HepG2 (cell line): ENCODE data around the gene CEP128. TPM values are rescaled to one million over a fixed set of nuclear protein-coding genes. Genes with fewer than 3 reads are reported as not detected.

Source experiments
- ATAC-seq: fragments of 200-7000 bp; cut with Tn5 transposase; 3 replicates; pipeline ENCODE4 v1.9.1; 2020; ENCODE audit warnings: mild to moderate bottlenecking, moderate library complexity
- BruUV-seq: library from RNA; stranded (reverse); fragments of 400-500 nt; replicated peaks from 2 replicates; lab custom pipeline; 2021; lab: Mats Ljungman, UMichigan
- CTCF ChIA-PET: fragments of 300-600 bp; formaldehyde crosslinking; extraction: SDS; loops from one replicate; lab custom pipeline; 2021; ENCODE audit warnings: low total read pairs, inconsistent platforms, low intra/inter-chr PET ratio; lab: Yijun Ruan, JAX
- POLR2A ChIA-PET: fragments of 350-600 bp; sonication (Branson Sonifier 250); formaldehyde crosslinking; loops from one replicate; lab custom pipeline; 2020; ENCODE audit warnings: antibody characterized with exemption, inconsistent platforms; lab: Yijun Ruan, JAX
- DNase-seq: peaks from one replicate; pipeline ENCODE4 v3.0.0-alpha.2; 2015; ENCODE audit warnings: low spot score
- FAIRE-seq: peaks from 3 replicates; lab custom pipeline; 2011; peaks lifted over from hg19 to GRCh38; lab: Jason Lieb, UNC
- H2AFZ ChIP-seq: one replicate; pipeline ENCODE4 v1.6.1; 2011; ENCODE audit warnings: low read length, inconsistent platforms
- H3K27ac ChIP-seq: fragments of 300-600 bp; 3 replicates; pipeline ENCODE4 v1.8.0; 2011; ENCODE audit warnings: mixed run types, mild to moderate bottlenecking, mixed read lengths, low read length, inconsistent platforms; ENCODE audit not compliant: insufficient read depth; ENCODE audit errors: extremely low read length
- H3K27me3 ChIP-seq, 2 experiments: fragments of 200-600 bp in 1 of 2; 2 replicates in 1 of 2; 3 replicates in 1 of 2; pipeline versions ENCODE4 v1.6.0 to v1.8.0; 2011; ENCODE audit warnings: low read length in 2 of 2, mild to moderate bottlenecking in 2 of 2, moderate library complexity in 2 of 2, inconsistent platforms in 1 of 2; ENCODE audit not compliant: insufficient read depth in 2 of 2, control insufficient read depth in 1 of 2
- H3K36me3 ChIP-seq, 2 experiments: fragments of 200-600 bp in 1 of 2; replicated peaks in 1 of 2; 2 replicates in 1 of 2; 3 replicates in 1 of 2; pipeline versions ENCODE4 v1.5.1 to v1.8.0; 2011; ENCODE audit warnings: low read length in 2 of 2, inconsistent platforms in 1 of 2; ENCODE audit not compliant: insufficient read depth in 2 of 2, control insufficient read depth in 1 of 2
- H3K4me1 ChIP-seq: 2 replicates; pipeline ENCODE4 v1.5.1; 2012; ENCODE audit warnings: low read length, inconsistent platforms; ENCODE audit not compliant: insufficient read depth
- H3K4me2 ChIP-seq: 2 replicates; pipeline ENCODE4 v1.6.0; 2011; ENCODE audit warnings: low read depth, low read length, inconsistent platforms
- H3K4me3 ChIP-seq, 3 experiments: fragments of 200-600 bp in 1 of 3; sonication (generic), shearing (Covaris generic) in 1 of 3; replicated peaks in 1 of 3; 2 replicates each; pipeline ENCODE4 v1.5.1; 2011 to 2016; ENCODE audit warnings: low read length in 3 of 3, inconsistent platforms in 2 of 3, low read depth in 2 of 3, mild to moderate bottlenecking in 2 of 3, control low read depth in 1 of 3, mixed read lengths in 1 of 3; ENCODE audit not compliant: insufficient read depth in 1 of 3
- H3K79me2 ChIP-seq: one replicate; pipeline ENCODE4 v1.6.1; 2011; ENCODE audit warnings: low read length, inconsistent platforms; ENCODE audit not compliant: insufficient read depth
- H3K9ac ChIP-seq: 2 replicates; pipeline ENCODE4 v1.6.0; 2011; ENCODE audit warnings: mild to moderate bottlenecking, low read depth, low read length, inconsistent platforms; ENCODE audit not compliant: insufficient read depth
- H3K9me3 ChIP-seq: 2 replicates; pipeline ENCODE4 v1.5.1; 2012; ENCODE audit warnings: mild to moderate bottlenecking, low read length
- H4K20me1 ChIP-seq: 2 replicates; pipeline ENCODE4 v1.6.0; 2011; ENCODE audit warnings: inconsistent platforms, mild to moderate bottlenecking, low read length, moderate library complexity; ENCODE audit not compliant: insufficient read depth
- KDM5A ChIP-seq: fragments of 200-600 bp; sonication (generic); IDR thresholded peaks from 2 replicates; pipeline ENCODE4 v1.7.0; 2018; ENCODE audit warnings: antibody characterized with exemption, mild to moderate bottlenecking, low read length, borderline replicate concordance
- MEF2D ChIP-seq: sonication (generic); formaldehyde crosslinking; IDR thresholded peaks from 2 replicates; pipeline ENCODE4 v1.5.1; 2020; ENCODE audit warnings: mild to moderate bottlenecking, missing genetic modification reagents
- STAT5B ChIP-seq: sonication (generic); formaldehyde crosslinking; IDR thresholded peaks from 2 replicates; pipeline ENCODE4 v1.4.0; 2020; ENCODE audit warnings: missing genetic modification reagents
- TCF7L2 ChIP-seq: IDR thresholded peaks from 2 replicates; pipeline ENCODE4 v1.6.1; 2011; ENCODE audit warnings: mild to moderate bottlenecking, low read depth, low read length, moderate library complexity
- ZNF138 ChIP-seq: sonication (generic); formaldehyde crosslinking; IDR thresholded peaks from 2 replicates; pipeline ENCODE4 v1.5.0; 2020; ENCODE audit warnings: mild to moderate bottlenecking, low read depth, missing genetic modification reagents
- ZNF331 ChIP-seq: sonication (generic); formaldehyde crosslinking; IDR thresholded peaks from 2 replicates; pipeline ENCODE4 v1.4.0; 2020; ENCODE audit warnings: missing genetic modification reagents
- ZNF768 ChIP-seq: sonication (generic); formaldehyde crosslinking; IDR thresholded peaks from 2 replicates; pipeline ENCODE4 v1.4.0; 2020; ENCODE audit warnings: missing genetic modification reagents
- WGBS: methylation state at CpG from one replicate; pipeline ENCODE4 v1.1.6; 2017; ENCODE audit warnings: low lambda C conversion rate; 5-methylcytosine and 5-hydroxymethylcytosine counted together
- in situ Hi-C: cut with HindIII; loops from 2 replicates; pipeline ENCODE4 v1.10.0; 2017; ENCODE audit warnings: low pct_unique_long_range_greater_than_20kb; ENCODE audit not compliant: extremely low pct_ligation_motif_present
- intact Hi-C: fragments of 100-400 bp; cut with micrococcal nuclease; formaldehyde crosslinking; loops from one replicate; pipeline ENCODE4 v1.10.0; 2022; ENCODE audit not compliant: unreplicated experiment
- polyA plus RNA-seq, 8 experiments: library from polyadenylated mRNA; depleted of rRNA in 3 of 8; stranded (reverse) in 7 of 8; unstranded in 1 of 8; fragments of >200 nt; fragmentation: Illumina TruSeq in 4 of 8; extraction: Trizol in 4 of 8; gene quantifications; 2 replicates each; pipeline versions ENCODE4 v1.2.1 to v1.2.3, GENCODE V29; 2011 to 2016; ENCODE audit warnings: low read depth in 4 of 8, missing spikeins in 1 of 8, mixed read lengths in 1 of 8; ENCODE audit not compliant: insufficient read depth in 1 of 8
- total RNA-seq, 5 experiments: library from RNA; depleted of rRNA; stranded (reverse); fragments of >200 nt; fragmentation: Illumina TruSeq; extraction: Trizol; gene quantifications; 2 replicates each; pipeline ENCODE4 v1.2.3, GENCODE V29; 2016; ENCODE audit warnings: low read depth in 1 of 5
- TF ChIP-seq, protein P1 (sequence below): sonication (generic); formaldehyde crosslinking; conservative IDR thresholded peaks from 2 replicates; pipeline ENCODE4 v1.8.0; 2022; ENCODE audit warnings: low read depth, missing genetic modification reagents
- TF ChIP-seq, protein P2 (sequence below): IDR thresholded peaks from 2 replicates; pipeline ENCODE4 v1.6.1; 2016; ENCODE audit warnings: mild to moderate bottlenecking
- TF ChIP-seq, protein P3 (sequence below): sonication (generic); formaldehyde crosslinking; IDR thresholded peaks from 2 replicates; pipeline ENCODE4 v1.4.0; 2020; ENCODE audit warnings: missing genetic modification reagents

CEP128 gene
- total and polyA plus RNA-seq, 2 of the 13 experiments (the other 11 are each of a cell fraction or from before 2014, with no cell fraction given) = 1.3 to 7.5 TPM

DNA sequence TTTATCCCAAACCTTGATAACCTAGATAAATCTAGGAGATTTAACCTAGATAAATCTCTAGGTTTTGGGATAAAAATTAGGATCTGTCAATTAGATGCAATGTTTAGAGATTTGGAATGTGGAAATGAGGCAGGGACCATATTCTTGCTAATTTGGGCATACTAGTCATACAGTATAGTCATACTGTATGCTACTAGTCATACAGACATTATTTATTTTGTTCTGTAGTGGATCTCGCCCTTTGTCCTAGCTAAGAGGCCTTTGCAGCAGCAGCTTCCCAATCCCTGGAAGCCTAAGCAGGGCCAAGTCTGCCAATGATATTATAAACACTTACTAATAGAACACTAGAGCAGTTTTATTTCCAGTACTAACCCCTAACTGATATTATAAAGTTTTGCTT lies 136.4 kb downstream of the CEP128 start:
- no peak overlapping the region for H2AFZ ChIP-seq
- H3K9ac ChIP-seq = no peak overlapping the region
- H3K9me3 ChIP-seq = peaks cover 4% of the 10 kb centered on the region; the same call in 1 of the 2 replicates
- no peak overlapping the region for H3K4me2 ChIP-seq
- H4K20me1 ChIP-seq = no peaks in the 10 kb centered on the region
- no peak for ATAC-seq
- no peaks in the 10 kb centered on the region for H3K27me3 ChIP-seq
- POLR2A ChIA-PET = no interaction called here
- H3K27ac ChIP-seq = no peak overlapping the region
- intact Hi-C loops = no loop called here
- no peaks in the 10 kb centered on the region for H3K36me3 ChIP-seq
- TF ChIP-seq ZNF331 (CRISPR knock-in tag) = no peak
- TF ChIP-seq, all 625 proteins: peak for 0
- in situ Hi-C loops = no loop called here
- Histone ChIP-seq H3K4me1 (no peaks in the 10 kb centered on the region), H3K4me3 (no peak overlapping the region), H3K79me2 (no peaks in the 10 kb centered on the region)
- WGBS = 95% methylated on average over 1 of the region's 1 CpG
- CTCF ChIA-PET = no interaction called here
- DNase-seq (no peak), FAIRE-seq (no peak)
- BruUV-seq = no TSS peak

DNA sequence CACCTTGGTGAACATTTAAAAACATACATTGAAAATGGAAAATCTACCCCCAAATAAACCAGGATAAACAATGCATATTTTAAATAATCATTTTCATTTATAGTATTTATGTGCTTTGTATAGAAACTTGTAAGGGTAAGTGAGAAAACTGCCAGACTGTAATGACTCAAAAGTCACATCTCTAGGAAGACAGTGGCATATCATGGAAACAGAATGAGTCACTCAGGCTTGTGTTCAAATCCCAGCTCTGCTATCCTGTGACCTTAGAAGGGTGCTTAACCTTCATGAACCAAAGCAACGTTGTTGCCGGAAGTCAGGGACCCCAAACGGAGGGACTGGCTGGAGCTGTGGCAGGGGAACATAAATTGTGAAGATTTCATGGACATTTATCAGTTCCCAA lies 142.7 kb downstream of the CEP128 start:
- Histone ChIP-seq H3K4me1 (no peaks in the 10 kb centered on the region), H3K27me3 (no peaks in the 10 kb centered on the region), H3K36me3 (no peaks in the 10 kb centered on the region), H3K4me3 (no peak overlapping the region), H3K4me2 (no peak overlapping the region), H2AFZ (no peak overlapping the region), H4K20me1 (no peaks in the 10 kb centered on the region), H3K79me2 (no peaks in the 10 kb centered on the region), H3K27ac (no peak overlapping the region), H3K9ac (no peak overlapping the region), H3K9me3 (peaks cover 7% of the 10 kb centered on the region; the same call in 1 of the 2 replicates)
- WGBS = 90% methylated on average over 3 of the region's 3 CpGs
- FAIRE-seq (no peak), ATAC-seq (no peak), DNase-seq (no peak)
- in situ Hi-C loops = no loop called here
- ChIA-PET CTCF (no interaction called here), POLR2A (no interaction called here)
- intact Hi-C loops = no loop called here
- no TSS peak for BruUV-seq
- TF ChIP-seq KDM5A (no peak), ZNF138 (no peak), STAT5B (CRISPR knock-in tag) (no peak), ZNF768 (CRISPR knock-in tag) (no peak), TCF7L2 (no peak), MEF2D (no peak)
- TF ChIP-seq, protein P1, sequence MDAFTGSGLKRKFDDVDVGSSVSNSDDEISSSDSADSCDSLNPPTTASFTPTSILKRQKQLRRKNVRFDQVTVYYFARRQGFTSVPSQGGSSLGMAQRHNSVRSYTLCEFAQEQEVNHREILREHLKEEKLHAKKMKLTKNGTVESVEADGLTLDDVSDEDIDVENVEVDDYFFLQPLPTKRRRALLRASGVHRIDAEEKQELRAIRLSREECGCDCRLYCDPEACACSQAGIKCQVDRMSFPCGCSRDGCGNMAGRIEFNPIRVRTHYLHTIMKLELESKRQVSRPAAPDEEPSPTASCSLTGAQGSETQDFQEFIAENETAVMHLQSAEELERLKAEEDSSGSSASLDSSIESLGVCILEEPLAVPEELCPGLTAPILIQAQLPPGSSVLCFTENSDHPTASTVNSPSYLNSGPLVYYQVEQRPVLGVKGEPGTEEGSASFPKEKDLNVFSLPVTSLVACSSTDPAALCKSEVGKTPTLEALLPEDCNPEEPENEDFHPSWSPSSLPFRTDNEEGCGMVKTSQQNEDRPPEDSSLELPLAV (CRISPR knock-in tag) = no peak
- TF ChIP-seq, protein P2, sequence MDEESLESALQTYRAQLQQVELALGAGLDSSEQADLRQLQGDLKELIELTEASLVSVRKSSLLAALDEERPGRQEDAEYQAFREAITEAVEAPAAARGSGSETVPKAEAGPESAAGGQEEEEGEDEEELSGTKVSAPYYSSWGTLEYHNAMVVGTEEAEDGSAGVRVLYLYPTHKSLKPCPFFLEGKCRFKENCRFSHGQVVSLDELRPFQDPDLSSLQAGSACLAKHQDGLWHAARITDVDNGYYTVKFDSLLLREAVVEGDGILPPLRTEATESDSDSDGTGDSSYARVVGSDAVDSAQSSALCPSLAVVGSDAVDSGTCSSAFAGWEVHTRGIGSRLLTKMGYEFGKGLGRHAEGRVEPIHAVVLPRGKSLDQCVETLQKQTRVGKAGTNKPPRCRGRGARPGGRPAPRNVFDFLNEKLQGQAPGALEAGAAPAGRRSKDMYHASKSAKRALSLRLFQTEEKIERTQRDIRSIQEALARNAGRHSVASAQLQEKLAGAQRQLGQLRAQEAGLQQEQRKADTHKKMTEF (CRISPR knock-in tag) = no peak
- TF ChIP-seq, protein P3, sequence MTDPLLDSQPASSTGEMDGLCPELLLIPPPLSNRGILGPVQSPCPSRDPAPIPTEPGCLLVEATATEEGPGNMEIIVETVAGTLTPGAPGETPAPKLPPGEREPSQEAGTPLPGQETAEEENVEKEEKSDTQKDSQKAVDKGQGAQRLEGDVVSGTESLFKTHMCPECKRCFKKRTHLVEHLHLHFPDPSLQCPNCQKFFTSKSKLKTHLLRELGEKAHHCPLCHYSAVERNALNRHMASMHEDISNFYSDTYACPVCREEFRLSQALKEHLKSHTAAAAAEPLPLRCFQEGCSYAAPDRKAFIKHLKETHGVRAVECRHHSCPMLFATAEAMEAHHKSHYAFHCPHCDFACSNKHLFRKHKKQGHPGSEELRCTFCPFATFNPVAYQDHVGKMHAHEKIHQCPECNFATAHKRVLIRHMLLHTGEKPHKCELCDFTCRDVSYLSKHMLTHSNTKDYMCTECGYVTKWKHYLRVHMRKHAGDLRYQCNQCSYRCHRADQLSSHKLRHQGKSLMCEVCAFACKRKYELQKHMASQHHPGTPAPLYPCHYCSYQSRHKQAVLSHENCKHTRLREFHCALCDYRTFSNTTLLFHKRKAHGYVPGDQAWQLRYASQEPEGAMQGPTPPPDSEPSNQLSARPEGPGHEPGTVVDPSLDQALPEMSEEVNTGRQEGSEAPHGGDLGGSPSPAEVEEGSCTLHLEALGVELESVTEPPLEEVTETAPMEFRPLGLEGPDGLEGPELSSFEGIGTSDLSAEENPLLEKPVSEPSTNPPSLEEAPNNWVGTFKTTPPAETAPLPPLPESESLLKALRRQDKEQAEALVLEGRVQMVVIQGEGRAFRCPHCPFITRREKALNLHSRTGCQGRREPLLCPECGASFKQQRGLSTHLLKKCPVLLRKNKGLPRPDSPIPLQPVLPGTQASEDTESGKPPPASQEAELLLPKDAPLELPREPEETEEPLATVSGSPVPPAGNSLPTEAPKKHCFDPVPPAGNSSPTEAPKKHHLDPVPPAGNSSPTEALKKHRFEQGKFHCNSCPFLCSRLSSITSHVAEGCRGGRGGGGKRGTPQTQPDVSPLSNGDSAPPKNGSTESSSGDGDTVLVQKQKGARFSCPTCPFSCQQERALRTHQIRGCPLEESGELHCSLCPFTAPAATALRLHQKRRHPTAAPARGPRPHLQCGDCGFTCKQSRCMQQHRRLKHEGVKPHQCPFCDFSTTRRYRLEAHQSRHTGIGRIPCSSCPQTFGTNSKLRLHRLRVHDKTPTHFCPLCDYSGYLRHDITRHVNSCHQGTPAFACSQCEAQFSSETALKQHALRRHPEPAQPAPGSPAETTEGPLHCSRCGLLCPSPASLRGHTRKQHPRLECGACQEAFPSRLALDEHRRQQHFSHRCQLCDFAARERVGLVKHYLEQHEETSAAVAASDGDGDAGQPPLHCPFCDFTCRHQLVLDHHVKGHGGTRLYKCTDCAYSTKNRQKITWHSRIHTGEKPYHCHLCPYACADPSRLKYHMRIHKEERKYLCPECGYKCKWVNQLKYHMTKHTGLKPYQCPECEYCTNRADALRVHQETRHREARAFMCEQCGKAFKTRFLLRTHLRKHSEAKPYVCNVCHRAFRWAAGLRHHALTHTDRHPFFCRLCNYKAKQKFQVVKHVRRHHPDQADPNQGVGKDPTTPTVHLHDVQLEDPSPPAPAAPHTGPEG (CRISPR knock-in tag) = no peak
